Glomerular endothelial cell (primary cell): ENCODE results near the gene CDYL. TPM values are rescaled to one million over a fixed set of nuclear protein-coding genes. Genes with fewer than 3 reads are reported as not detected.

ENCODE experiments used
- DNase-seq: peaks from one replicate; pipeline ENCODE4 v3.0.0-alpha.2; 2011; ENCODE audit warnings: low read depth, low spot score; ENCODE audit errors: extremely low read depth
- total RNA-seq: library from RNA; depleted of rRNA; stranded (reverse); fragments of >200 nt; gene quantifications from 2 replicates; pipeline ENCODE4 v1.2.3, GENCODE V29; 2015

The CDYL gene
- total RNA-seq, 1 donor from 2014 or later, result 28.9 TPM

- no peak for DNase-seq
Observed at GRCh38 chr6:4802312-4802935, 26.2 kb downstream of the CDYL start.

- no peak for DNase-seq
Observed at GRCh38 chr6:4803343-4803744, 27.1 kb downstream of the CDYL start.

GRCh38 chr6:4804095-4804494, 27.9 kb downstream of the CDYL start:
- DNase-seq, result no peak

- no peak for DNase-seq
Observed at GRCh38 chr6:4805553-4806336, 29.5 kb downstream of the CDYL start.

- DNase-seq, result no peak
Observed at GRCh38 chr6:4806337-4806725, 30.1 kb downstream of the CDYL start.

GRCh38 chr6:4806791-4807190, 30.6 kb downstream of the CDYL start:
- DNase-seq, result no peak

GRCh38 chr6:4808396-4808795, 32.2 kb downstream of the CDYL start:
- DNase-seq, result no peak

- DNase-seq, result peak; percentile 47
Observed at GRCh38 chr6:4809999-4810918, 34.1 kb downstream of the CDYL start.

GRCh38 chr6:4812068-4812467, 35.9 kb downstream of the CDYL start:
- DNase-seq, result peak; percentile 52

- DNase-seq, result no peak
Observed at GRCh38 chr6:4813055-4813454, 36.9 kb downstream of the CDYL start.

GRCh38 chr6:4814212-4814611, 38.0 kb downstream of the CDYL start:
- no peak for DNase-seq

- no peak for DNase-seq
Observed at GRCh38 chr6:4814987-4815386, 38.8 kb downstream of the CDYL start.

- DNase-seq, result no peak
Observed at GRCh38 chr6:4815584-4815983, 39.4 kb downstream of the CDYL start.

GRCh38 chr6:4816904-4817303, 40.7 kb downstream of the CDYL start:
- no peak for DNase-seq

GRCh38 chr6:4817551-4817950, 41.3 kb downstream of the CDYL start:
- DNase-seq, result no peak

- DNase-seq, result no peak
Observed at GRCh38 chr6:4818272-4818938, 42.2 kb downstream of the CDYL start.

- no peak for DNase-seq
Observed at GRCh38 chr6:4819706-4820283, 43.6 kb downstream of the CDYL start.

- DNase-seq, result no peak
Observed at GRCh38 chr6:4820704-4821276, 44.6 kb downstream of the CDYL start.

GRCh38 chr6:4822476-4822875, 46.3 kb downstream of the CDYL start:
- no peak for DNase-seq

GRCh38 chr6:4828187-4828698, 52.0 kb downstream of the CDYL start:
- no peak for DNase-seq
